Heart right ventricle (tissue), 16 donors: Measurements from ENCODE around the gene RNF8. TPM values are rescaled to one million over a fixed set of nuclear protein-coding genes. Genes with fewer than 3 reads are reported as not detected.

Experiments
- ATAC-seq, 8 donors: fragments of 200-7000 bp; cut with Tn5 transposase; one replicate each; pipeline ENCODE4 v1.9.1; 2020; ENCODE audit warnings: mild to moderate bottlenecking in 8 of 8, moderate library complexity in 8 of 8, moderate number of reproducible peaks in 1 of 8
- DNase-seq, 2 donors: peaks; one replicate each; pipeline ENCODE4 v3.0.0-alpha.2; 2020
- H3K27ac ChIP-seq, 10 donors: fragments of 200-600 bp; sonication (generic) in 2 of 10; one replicate each; pipeline versions ENCODE4 v1.5.0 to v1.8.0; 2020 to 2022; ENCODE audit warnings: mild to moderate bottlenecking in 3 of 10
- H3K27me3 ChIP-seq, 7 donors: fragments of 200-600 bp; one replicate each; pipeline ENCODE4 v1.8.0; 2021 to 2022; ENCODE audit warnings: mild to moderate bottlenecking in 2 of 7
- H3K36me3 ChIP-seq, 9 donors: fragments of 200-600 bp; sonication (generic) in 1 of 9; one replicate each; pipeline versions ENCODE4 v1.5.0 to v1.8.0; 2020 to 2022; ENCODE audit warnings: mild to moderate bottlenecking in 2 of 9
- H3K4me1 ChIP-seq, 9 donors: fragments of 200-600 bp; sonication (generic) in 1 of 9; one replicate each; pipeline versions ENCODE4 v1.5.0 to v1.8.0; 2020 to 2022; ENCODE audit warnings: mild to moderate bottlenecking in 4 of 9
- H3K4me3 ChIP-seq, 10 donors: fragments of 200-600 bp; sonication (generic) in 2 of 10; one replicate each; pipeline versions ENCODE4 v1.5.0 to v1.8.0; 2020 to 2022; ENCODE audit warnings: mild to moderate bottlenecking in 7 of 10, moderate library complexity in 2 of 10
- H3K9me3 ChIP-seq, 11 donors: fragments of 200-600 bp in 10 of 11; sonication (generic) in 2 of 11; one replicate each; pipeline versions ENCODE4 v1.5.0 to v1.8.0; 2013 to 2022; ENCODE audit warnings: mild to moderate bottlenecking in 2 of 11, control low read depth in 1 of 11, moderate library complexity in 1 of 11
- CTCF ChIP-seq, 9 donors: fragments of 200-600 bp; sonication (generic) in 2 of 9; IDR thresholded peaks; one replicate each; pipeline versions ENCODE4 v1.5.0 to v1.8.0; 2021 to 2022; ENCODE audit warnings: antibody characterized with exemption in 9 of 9, mild to moderate bottlenecking in 5 of 9, moderate library complexity in 1 of 9
- WGBS, 2 donors: extraction: QIAGEN DNeasy Blood & Tissue Kit; methylation state at CpG; one replicate each; pipeline ENCODE4 v1.1.7; 2013; ENCODE audit warnings: inconsistent platforms in 1 of 2; 5-methylcytosine and 5-hydroxymethylcytosine counted together
- intact Hi-C, 10 donors: fragments of 100-400 bp; cut with DNase I; formaldehyde crosslinking; loops; one replicate each; pipeline versions ENCODE4 v1.11.1 to v1.14.2; 2022
- polyA plus RNA-seq, 2 donors: library from polyadenylated mRNA; stranded (reverse); fragments of 200-250 nt; gene quantifications; one replicate each; pipeline ENCODE4 v1.2.3, GENCODE V29; 2013
- total RNA-seq, 10 donors: library from RNA; stranded (reverse); fragmentation: NEBNext Ultra II Directional in 3 of 10; extraction: Animal tissue kit (Norgen Biotek cat#: 25700) in 3 of 10; gene quantifications; one replicate each; pipeline versions ENCODE4 v1.2.1 to v1.2.4, GENCODE V29; 2021 to 2023
- donor health status: Arrhythmogenic right ventricular cardiomyopathy.
- donor health status: ischemic (EF 13 %, LVEDD 7.1; RV severe dilation, severe dysfunction).
- donor health status: healthy with polysubstance abuse.
- donor health status: DM: no; HTN: yes; CAD: no.
- donor health status: DM: no; HTN: no; CAD: no.
- donor health status: ischemic (EF 25% LVEDD 6.9; RV normal size, moderate dysfunction).
- donor health status: ischemic (EF 25% LVEDD 5.7; RV mildly dilated, moderate dysfunction).
- donor health status: healthy.
- donor health status: DM: yes; HTN: yes; CAD: no.
- donor health status: Ischemic cardiomyopathy.
- donor health status: ischemic (EF 35%, LVEDD 5.7; RV mildly dilated, moderate dysfunction).
- donor health status: nonischemic (EF 11% LVEDD 7.7; RV severe dilation, severe dysfunction).
- donor health status: DM: yes; HTN: yes; CAD: no.
- donor health status: PGD.
- donor health status: ischemic (EF 29% LVEDD 5.4; RV normal size, mild dysfunction).
- donor health status: nonischemic (EF 23%, LVEDD 6.1; RV moderate dilation, normal function).

RNF8 gene
- total and polyA plus RNA-seq, 12 donors: 9.5 to 17.5 (median 14.4) TPM

GRCh38 chr6:37417393-37417792 is 63.6 kb downstream of the RNF8 start:
- Histone ChIP-seq H3K27me3 (no peaks in the 10 kb centered on the region), H3K27ac (no peak overlapping the region), H3K36me3 (no peaks in the 10 kb centered on the region), H3K4me3 (no peak overlapping the region), H3K9me3 (peaks cover 0 to 5% (median 0%) of the 10 kb centered on the region in 11 donors), H3K4me1 (no peaks in the 10 kb centered on the region)
- no peak for DNase-seq
- no peak for ATAC-seq
- intact Hi-C loops: no loop called here
- WGBS, 2 donors: 70 to 77% methylated on average over 2 of the region's 2 CpGs
- TF ChIP-seq CTCF (IDR thresholded peaks at IDR 0.05): no peak

GRCh38 chr6:37418722-37419121 is 64.9 kb downstream of the RNF8 start:
- no peak overlapping the region for H3K4me3 ChIP-seq
- no peaks in the 10 kb centered on the region for H3K4me1 ChIP-seq
- ATAC-seq (no peak), DNase-seq (no peak)
- H3K27me3 ChIP-seq: no peaks in the 10 kb centered on the region
- H3K9me3 ChIP-seq: peaks cover 0 to 5% (median 0%) of the 10 kb centered on the region in 11 donors
- intact Hi-C loops: no loop called here
- WGBS, 2 donors: 77 to 80% methylated on average over 5 of the region's 5 CpGs
- TF ChIP-seq CTCF (IDR thresholded peaks at IDR 0.05): no peak
- no peaks in the 10 kb centered on the region for H3K36me3 ChIP-seq
- no peak overlapping the region for H3K27ac ChIP-seq

- intact Hi-C loops: no loop called here
- Histone ChIP-seq H3K4me1 (no peaks in the 10 kb centered on the region), H3K27me3 (peaks cover 0 to 11% (median 0%) of the 10 kb centered on the region in 7 donors), H3K27ac (no peak overlapping the region), H3K36me3 (no peaks in the 10 kb centered on the region), H3K4me3 (no peak overlapping the region), H3K9me3 (no peaks in the 10 kb centered on the region)
- WGBS, 2 donors: 76 to 88% methylated on average over 4 of the region's 4 CpGs
- DNase-seq (no peak), ATAC-seq (no peak)
- no peak for TF ChIP-seq CTCF (IDR thresholded peaks at IDR 0.05)
Observed at GRCh38 chr6:37426058-37426944, 72.5 kb downstream of the RNF8 start.

- no peak for TF ChIP-seq CTCF (IDR thresholded peaks at IDR 0.05)
- no peaks in the 10 kb centered on the region for H3K36me3 ChIP-seq
- H3K4me1 ChIP-seq: no peaks in the 10 kb centered on the region
- intact Hi-C loops: no loop called here
- H3K9me3 ChIP-seq: no peaks in the 10 kb centered on the region
- H3K27me3 ChIP-seq: peaks cover 0 to 11% (median 0%) of the 10 kb centered on the region in 7 donors
- WGBS, 2 donors: 86 to 95% methylated on average over 6 of the region's 6 CpGs
- H3K27ac ChIP-seq: no peak overlapping the region
- DNase-seq: no peak
- H3K4me3 ChIP-seq: no peak overlapping the region
- ATAC-seq: no peak
Observed at GRCh38 chr6:37426945-37427510, 73.2 kb downstream of the RNF8 start.
